HG03558 (cell line): ENCODE measurements around the gene HNF1A.

Experiments
- ATAC-seq: cut with Tn5 transposase; IDR thresholded peaks from one replicate; pipeline ENCODE4 v1.9.1; 2021; ENCODE audit warnings: moderate number of reproducible peaks; ENCODE audit not compliant: unreplicated experiment; ENCODE audit errors: extremely low read depth

Gene HNF1A

GRCh38 chr12:120983759-120984158, 5.4 kb downstream of the HNF1A start:
- ATAC-seq = no peak

- ATAC-seq = no peak
These were observed 6.1 kb downstream of the HNF1A start for GRCh38 chr12:120984351-120984898.

- no peak for ATAC-seq
These were observed 9.9 kb downstream of the HNF1A start for GRCh38 chr12:120988234-120988633.

- ATAC-seq = no peak
These were observed 10.3 kb downstream of the HNF1A start for GRCh38 chr12:120988658-120989057.

- ATAC-seq = no peak
These were observed 11.3 kb downstream of the HNF1A start for GRCh38 chr12:120989687-120990086.

GRCh38 chr12:120990487-120991055, 12.2 kb downstream of the HNF1A start:
- ATAC-seq = no peak

- no peak for ATAC-seq
These were observed 13.6 kb downstream of the HNF1A start for GRCh38 chr12:120991965-120992364.

- no peak for ATAC-seq
These were observed 14.6 kb downstream of the HNF1A start for GRCh38 chr12:120992989-120993388.

- no peak for ATAC-seq
These were observed 15.2 kb downstream of the HNF1A start for GRCh38 chr12:120993496-120993895.

GRCh38 chr12:120994059-120994458, 15.7 kb downstream of the HNF1A start:
- no peak for ATAC-seq

- no peak for ATAC-seq
These were observed 16.4 kb downstream of the HNF1A start for GRCh38 chr12:120994589-120995337.

- no peak for ATAC-seq
These were observed 17.9 kb downstream of the HNF1A start for GRCh38 chr12:120996133-120996746.

GRCh38 chr12:120997448-120997847, 19.1 kb downstream of the HNF1A start:
- no peak for ATAC-seq

GRCh38 chr12:120998435-120998834, 20.1 kb downstream of the HNF1A start:
- no peak for ATAC-seq

- ATAC-seq = no peak
These were observed 21.1 kb downstream of the HNF1A start for GRCh38 chr12:120999191-121000120.

- no peak for ATAC-seq
These were observed 22.2 kb downstream of the HNF1A start for GRCh38 chr12:121000530-121000929.

- ATAC-seq = no peak
These were observed 22.7 kb downstream of the HNF1A start for GRCh38 chr12:121001060-121001459.

- ATAC-seq = no peak
These were observed 23.6 kb downstream of the HNF1A start for GRCh38 chr12:121001841-121002483.

- ATAC-seq = no peak
These were observed 25.3 kb downstream of the HNF1A start for GRCh38 chr12:121003650-121004049.
